Measurements from ENCODE around the gene KRTAP5-8. TPM values are rescaled to one million over a fixed set of nuclear protein-coding genes. Genes with fewer than 3 reads are reported as not detected.

The KRTAP5-8 gene
- total and polyA plus RNA-seq, 8 donors = 0.15 to 5.5 TPM; not detected in 6

DNA sequence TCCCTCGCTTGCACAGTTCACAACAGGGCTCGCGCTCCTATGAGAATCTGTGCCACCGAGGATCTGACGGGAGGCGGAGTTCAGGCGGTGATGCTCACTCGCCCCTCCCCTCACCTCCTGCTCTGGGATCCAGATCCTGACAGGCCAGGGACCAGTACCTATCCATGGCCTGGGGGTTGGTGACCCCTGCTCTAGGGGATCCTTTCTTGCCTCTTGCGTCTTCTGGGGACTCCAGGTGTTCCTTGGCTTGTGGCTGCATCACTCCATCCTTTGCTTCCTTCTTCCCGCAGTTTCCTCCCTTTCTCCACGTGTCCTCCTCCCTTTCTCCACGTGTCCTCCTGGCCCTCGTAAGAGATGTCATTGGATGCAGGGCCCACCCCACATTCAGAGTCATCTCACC is 41.4 kb upstream of the KRTAP5-8 start:
- TF ChIP-seq, protein P1, sequence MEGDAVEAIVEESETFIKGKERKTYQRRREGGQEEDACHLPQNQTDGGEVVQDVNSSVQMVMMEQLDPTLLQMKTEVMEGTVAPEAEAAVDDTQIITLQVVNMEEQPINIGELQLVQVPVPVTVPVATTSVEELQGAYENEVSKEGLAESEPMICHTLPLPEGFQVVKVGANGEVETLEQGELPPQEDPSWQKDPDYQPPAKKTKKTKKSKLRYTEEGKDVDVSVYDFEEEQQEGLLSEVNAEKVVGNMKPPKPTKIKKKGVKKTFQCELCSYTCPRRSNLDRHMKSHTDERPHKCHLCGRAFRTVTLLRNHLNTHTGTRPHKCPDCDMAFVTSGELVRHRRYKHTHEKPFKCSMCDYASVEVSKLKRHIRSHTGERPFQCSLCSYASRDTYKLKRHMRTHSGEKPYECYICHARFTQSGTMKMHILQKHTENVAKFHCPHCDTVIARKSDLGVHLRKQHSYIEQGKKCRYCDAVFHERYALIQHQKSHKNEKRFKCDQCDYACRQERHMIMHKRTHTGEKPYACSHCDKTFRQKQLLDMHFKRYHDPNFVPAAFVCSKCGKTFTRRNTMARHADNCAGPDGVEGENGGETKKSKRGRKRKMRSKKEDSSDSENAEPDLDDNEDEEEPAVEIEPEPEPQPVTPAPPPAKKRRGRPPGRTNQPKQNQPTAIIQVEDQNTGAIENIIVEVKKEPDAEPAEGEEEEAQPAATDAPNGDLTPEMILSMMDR (IDR thresholded peaks at IDR 0.05) = no peak
- no peak for TF ChIP-seq EP300 (IDR thresholded peaks at IDR 0.05)
- no peak for TF ChIP-seq POLR2AphosphoS5 (IDR thresholded peaks at IDR 0.05)
- peak in 1 of 2 donors; percentile 17 for DNase-seq
- H3K4me3 ChIP-seq = no peak overlapping the region

DNA sequence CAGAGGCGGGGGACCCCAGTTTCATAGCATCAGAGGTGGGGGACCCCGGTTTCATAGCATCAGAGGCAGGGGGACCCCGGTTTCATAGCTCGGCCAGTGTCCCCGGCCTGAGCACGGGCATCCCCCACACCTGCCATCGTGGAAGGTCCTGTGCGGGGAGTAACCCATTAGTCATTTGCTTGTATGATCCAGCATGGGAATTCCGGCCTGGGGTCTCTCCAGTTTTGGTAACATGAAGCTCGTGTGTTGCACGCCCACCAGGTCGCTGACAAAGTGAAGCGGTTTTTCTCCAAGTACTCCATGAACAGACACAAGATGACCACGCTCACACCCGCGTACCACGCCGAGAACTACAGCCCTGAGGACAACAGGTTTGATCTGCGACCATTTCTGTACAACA is 39.7 kb upstream of the KRTAP5-8 start:
- TF ChIP-seq, protein P1 (IDR thresholded peaks at IDR 0.05) = no peak
- TF ChIP-seq POLR2AphosphoS5 (IDR thresholded peaks at IDR 0.05) = no peak
- TF ChIP-seq POLR2A (IDR thresholded peaks at IDR 0.05) = no peak
- TF ChIP-seq EP300 (IDR thresholded peaks at IDR 0.05) = no peak
- Histone ChIP-seq H3K9me3 (no peaks in the 10 kb centered on the region), H3K27ac (no peak overlapping the region), H3K36me3 (peaks cover 55 to 97% (median 95%) of the 10 kb centered on the region in 4 donors), H3K4me3 (no peak overlapping the region), H3K4me1 (peaks cover 0 to 4% (median 0%) of the 10 kb centered on the region in 4 donors), H3K27me3 (no peaks in the 10 kb centered on the region)
- intact Hi-C loops (cut with DNase I; ENCODE audit: low total_unique reads) = no loop called here
- DNase-seq = peak in 1 of 2 donors; percentile 23
- 93 to 98% (median 97%) methylated on average over 17 to 19 of the region's 19 CpGs for WGBS, 5 donors

More for the DNA sequence above, 41.4 kb upstream of the KRTAP5-8 start:
- intact Hi-C loops (cut with DNase I; ENCODE audit: low total_unique reads) = no loop called here
- no peaks in the 10 kb centered on the region for H3K27me3 ChIP-seq
- WGBS, 5 donors = 96 to 99% (median 98%) methylated on average over 12 to 13 of the region's 13 CpGs
- no peak overlapping the region for H3K27ac ChIP-seq
- peaks cover 62 to 100% (median 99%) of the 10 kb centered on the region in 4 donors for H3K36me3 ChIP-seq
- peaks cover 0 to 4% (median 0%) of the 10 kb centered on the region in 4 donors for H3K4me1 ChIP-seq
- H3K9me3 ChIP-seq = no peaks in the 10 kb centered on the region

DNA sequence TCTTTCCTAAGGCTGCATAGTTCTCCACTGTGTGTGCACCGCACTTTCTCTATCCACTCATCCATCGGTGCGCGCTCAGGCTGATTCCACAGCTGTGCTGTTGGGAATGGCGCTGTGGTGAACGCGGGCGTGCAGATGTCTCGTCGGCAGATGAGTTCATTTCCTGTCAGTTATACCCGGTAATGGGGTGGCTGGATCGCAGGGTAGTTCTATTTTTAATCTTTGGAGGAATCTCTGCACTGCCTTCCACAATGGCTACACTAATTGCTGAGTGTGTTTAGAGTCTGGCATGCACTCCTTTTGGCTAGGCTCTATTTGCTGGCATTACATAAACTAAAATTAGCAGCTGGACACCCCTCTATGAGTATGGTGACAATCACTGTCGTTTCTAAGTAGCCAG is 38.7 kb upstream of the KRTAP5-8 start:
- peaks cover 55 to 97% (median 95%) of the 10 kb centered on the region in 4 donors for H3K36me3 ChIP-seq
- 79 to 89% (median 82%) methylated on average over 13 of the region's 13 CpGs for WGBS, 5 donors

GRCh38 chr11:71499546-71499945 is 38.3 kb upstream of the KRTAP5-8 start:
- no peaks in the 10 kb centered on the region for H3K9me3 ChIP-seq
- no peaks in the 10 kb centered on the region for H3K27me3 ChIP-seq
- 87 to 93% (median 89%) methylated on average over 6 of the region's 6 CpGs for WGBS, 5 donors
- intact Hi-C loops (cut with DNase I; ENCODE audit: low total_unique reads) = no loop called here
- TF ChIP-seq POLR2A (IDR thresholded peaks at IDR 0.05) (no peak), POLR2AphosphoS5 (IDR thresholded peaks at IDR 0.05) (no peak), EP300 (IDR thresholded peaks at IDR 0.05) (no peak)
- TF ChIP-seq, protein P1 (IDR thresholded peaks at IDR 0.05) = no peak
- peaks cover 55 to 97% (median 95%) of the 10 kb centered on the region in 4 donors for H3K36me3 ChIP-seq
- DNase-seq = peak in 1 of 2 donors; percentile 22
- peaks cover 0 to 4% (median 0%) of the 10 kb centered on the region in 4 donors for H3K4me1 ChIP-seq
- no peak overlapping the region for H3K27ac ChIP-seq
- no peak overlapping the region for H3K4me3 ChIP-seq

More for the DNA sequence above, 38.7 kb upstream of the KRTAP5-8 start:
- no peaks in the 10 kb centered on the region for H3K27me3 ChIP-seq
- no peak overlapping the region for H3K27ac ChIP-seq
- no peak overlapping the region for H3K4me3 ChIP-seq
- peaks cover 0 to 4% (median 0%) of the 10 kb centered on the region in 4 donors for H3K4me1 ChIP-seq
- H3K9me3 ChIP-seq = no peaks in the 10 kb centered on the region
- peak in 1 of 2 donors; percentile 14 for DNase-seq
- TF ChIP-seq POLR2A (IDR thresholded peaks at IDR 0.05) (no peak), POLR2AphosphoS5 (IDR thresholded peaks at IDR 0.05) (no peak), EP300 (IDR thresholded peaks at IDR 0.05) (no peak)
- TF ChIP-seq, protein P1 (IDR thresholded peaks at IDR 0.05) = no peak
- intact Hi-C loops (cut with DNase I; ENCODE audit: low total_unique reads) = no loop called here

Measured in stomach (tissue), 9 donors.